CD4-positive, alpha-beta T cell (primary cell): ENCODE results near the gene PNLIPRP2. TPM values are rescaled to one million over a fixed set of nuclear protein-coding genes. Genes with fewer than 3 reads are reported as not detected.

ENCODE experiments used
- ATAC-seq: fragments of 200-7000 bp; cut with Tn5 transposase; one replicate; pipeline ENCODE4 v1.10.0; 2022; ENCODE audit warnings: mild to moderate bottlenecking; ENCODE audit not compliant: poor library complexity
- CTCF ChIA-PET: fragments of 350-600 bp; sonication (Branson Sonifier 250); formaldehyde crosslinking; loops from one replicate; lab custom pipeline; 2021; ENCODE audit warnings: antibody characterized with exemption, inconsistent platforms; lab: Charles Lee
- POLR2A ChIA-PET: fragments of 350-600 bp; sonication (Branson Sonifier 250); formaldehyde crosslinking; loops from one replicate; lab custom pipeline; 2021; ENCODE audit warnings: antibody characterized with exemption, inconsistent platforms; lab: Charles Lee
- DNase-seq, 14 experiments: peaks; one replicate each; pipeline ENCODE4 v3.0.0-alpha.2; 2013 to 2020; ENCODE audit warnings: mixed read lengths in 2 of 14
- H3K27ac ChIP-seq, 2 donors: one replicate each; pipeline versions ENCODE4 v1.5.1 to v1.7.0; 2013; ENCODE audit warnings: low read length in 2 of 2, low read depth in 1 of 2, mild to moderate bottlenecking in 1 of 2
- H3K27me3 ChIP-seq, 2 experiments: 1 replicate in 1 of 2; 2 replicates in 1 of 2; pipeline versions ENCODE4 v1.6.1 to v1.7.0; 2013; ENCODE audit warnings: low read length in 2 of 2, control low read depth in 1 of 2, mild to moderate bottlenecking in 1 of 2, moderate library complexity in 1 of 2; ENCODE audit not compliant: insufficient read depth in 2 of 2, control insufficient read depth in 1 of 2
- H3K36me3 ChIP-seq: one replicate; pipeline ENCODE4 v1.6.1; 2013; ENCODE audit warnings: low read length, control low read depth; ENCODE audit not compliant: insufficient read depth
- H3K4me1 ChIP-seq: one replicate; pipeline ENCODE4 v1.6.1; 2013; ENCODE audit warnings: low read length, control low read depth; ENCODE audit not compliant: insufficient read depth
- H3K4me3 ChIP-seq: one replicate; pipeline ENCODE4 v1.5.1; 2013; ENCODE audit warnings: mild to moderate bottlenecking, low read length, moderate library complexity
- H3K9me3 ChIP-seq, 2 experiments: 1 replicate in 1 of 2; 2 replicates in 1 of 2; pipeline versions ENCODE4 v1.6.1 to v1.7.0; 2013; ENCODE audit warnings: low read length in 2 of 2, mild to moderate bottlenecking in 2 of 2, control low read depth in 1 of 2, moderate library complexity in 1 of 2; ENCODE audit not compliant: control insufficient read depth in 1 of 2, insufficient read depth in 1 of 2
- H3K27ac Mint-ChIP-seq: one replicate; pipeline ENCODE4 v1.8.0; 2020; ENCODE audit warnings: mixed read lengths
- H3K27me3 Mint-ChIP-seq: one replicate; pipeline ENCODE4 v1.8.0; 2021; ENCODE audit warnings: mixed read lengths
- H3K36me3 Mint-ChIP-seq: one replicate; pipeline ENCODE4 v1.8.0; 2021; ENCODE audit warnings: low read depth, mixed read lengths
- H3K4me1 Mint-ChIP-seq: one replicate; pipeline ENCODE4 v1.8.0; 2021; ENCODE audit warnings: low read depth, mixed read lengths
- H3K4me3 Mint-ChIP-seq: one replicate; pipeline ENCODE4 v1.8.0; 2020; ENCODE audit warnings: mild to moderate bottlenecking, mixed read lengths
- H3K9me3 Mint-ChIP-seq: one replicate; pipeline ENCODE4 v1.8.0; 2020; ENCODE audit warnings: mixed read lengths
- intact Hi-C, 2 experiments: fragments of 100-400 bp; cut with DNase I in 1 of 2; cut with micrococcal nuclease in 1 of 2; formaldehyde crosslinking; loops; one replicate each; pipeline versions ENCODE4 v1.15.1 to v1.9.0; 2023 to 2025; cut with DNase I, micrococcal nuclease
- total RNA-seq, 174 experiments: library from RNA in 2 of 174; stranded (reverse) in 2 of 174; gene quantifications; one replicate each; pipeline ENCODE4 v1.2.3 and lab custom pipeline; 2021 to 2026
- TF ChIP-seq, protein P1 (sequence below): fragments of 200-600 bp; IDR thresholded peaks from one replicate; pipeline ENCODE4 v1.8.0; 2022; ENCODE audit warnings: antibody characterized with exemption, mild to moderate bottlenecking

PNLIPRP2 gene
- total RNA-seq, 2 experiments from 2014 or later, result not detected

- Mint-ChIP-seq H3K4me3 (no peak overlapping the region), H3K4me1 (no peaks in the 10 kb centered on the region), H3K36me3 (no peaks in the 10 kb centered on the region), H3K27me3 (peaks cover 58% of the 10 kb centered on the region), H3K9me3 (no peaks in the 10 kb centered on the region), H3K27ac (no peak overlapping the region)
- Histone ChIP-seq H3K9me3 (peaks cover 0 to 7% of the 10 kb centered on the region in 2 experiments), H3K36me3 (no peaks in the 10 kb centered on the region), H3K4me1 (no peaks in the 10 kb centered on the region), H3K27ac (no peak overlapping the region), H3K4me3 (no peak overlapping the region), H3K27me3 (peaks cover 3 to 21% of the 10 kb centered on the region in 2 experiments)
- DNase-seq (no peak), ATAC-seq (no peak)
- intact Hi-C loops, result no loop called here
- TF ChIP-seq, protein P1, sequence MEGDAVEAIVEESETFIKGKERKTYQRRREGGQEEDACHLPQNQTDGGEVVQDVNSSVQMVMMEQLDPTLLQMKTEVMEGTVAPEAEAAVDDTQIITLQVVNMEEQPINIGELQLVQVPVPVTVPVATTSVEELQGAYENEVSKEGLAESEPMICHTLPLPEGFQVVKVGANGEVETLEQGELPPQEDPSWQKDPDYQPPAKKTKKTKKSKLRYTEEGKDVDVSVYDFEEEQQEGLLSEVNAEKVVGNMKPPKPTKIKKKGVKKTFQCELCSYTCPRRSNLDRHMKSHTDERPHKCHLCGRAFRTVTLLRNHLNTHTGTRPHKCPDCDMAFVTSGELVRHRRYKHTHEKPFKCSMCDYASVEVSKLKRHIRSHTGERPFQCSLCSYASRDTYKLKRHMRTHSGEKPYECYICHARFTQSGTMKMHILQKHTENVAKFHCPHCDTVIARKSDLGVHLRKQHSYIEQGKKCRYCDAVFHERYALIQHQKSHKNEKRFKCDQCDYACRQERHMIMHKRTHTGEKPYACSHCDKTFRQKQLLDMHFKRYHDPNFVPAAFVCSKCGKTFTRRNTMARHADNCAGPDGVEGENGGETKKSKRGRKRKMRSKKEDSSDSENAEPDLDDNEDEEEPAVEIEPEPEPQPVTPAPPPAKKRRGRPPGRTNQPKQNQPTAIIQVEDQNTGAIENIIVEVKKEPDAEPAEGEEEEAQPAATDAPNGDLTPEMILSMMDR, result no peak
- ChIA-PET POLR2A (no interaction called here), CTCF (no interaction called here)
Measured at GRCh38 chr10:116669080-116669479, 48.3 kb downstream of the PNLIPRP2 start.

DNA sequence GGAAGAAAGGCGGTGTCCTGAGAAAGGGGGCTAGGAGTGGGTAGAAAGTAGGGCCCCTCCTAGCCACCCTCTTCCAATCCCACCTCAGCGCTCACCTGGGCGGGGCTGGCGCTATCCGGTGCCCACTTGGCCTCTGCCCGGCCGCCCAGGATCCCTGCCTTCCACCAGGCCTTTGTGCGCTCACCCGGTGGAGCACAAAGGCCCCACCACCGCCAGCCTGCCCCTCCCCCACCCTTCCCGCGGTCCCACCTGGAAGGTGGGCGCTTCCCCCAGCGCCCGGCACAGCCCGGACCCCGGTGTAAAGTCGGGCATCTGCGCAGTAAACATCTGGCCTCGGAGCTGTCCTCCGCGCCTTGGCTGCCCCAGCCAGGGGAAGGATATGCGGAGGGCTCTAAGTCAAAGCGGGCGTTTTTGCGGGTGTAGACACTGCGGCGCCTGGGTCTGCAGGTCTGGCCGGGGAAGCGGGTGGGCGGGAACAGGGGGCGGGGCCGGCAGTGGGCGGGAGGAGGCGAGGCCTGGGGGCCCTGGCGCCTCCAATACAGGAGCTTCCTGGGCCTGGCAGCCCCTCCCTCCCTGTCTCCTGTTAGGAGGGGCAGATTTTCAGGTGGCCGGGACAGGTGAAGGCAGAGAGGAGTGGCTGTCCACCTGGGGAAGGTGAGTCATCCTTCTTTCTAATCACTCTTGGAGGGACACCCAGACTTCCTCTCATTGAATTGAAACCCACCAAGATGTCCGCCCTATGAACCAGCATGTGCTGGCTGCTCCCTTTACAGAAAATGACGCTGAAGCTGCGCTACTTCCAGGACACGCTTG is 49.3 kb downstream of the PNLIPRP2 start:
- H3K27me3 Mint-ChIP-seq, result peaks cover 59% of the 10 kb centered on the region
- H3K27ac ChIP-seq, result no peak overlapping the region
- no peak overlapping the region for H3K4me3 ChIP-seq
- H3K4me3 Mint-ChIP-seq, result no peak overlapping the region
- H3K4me1 ChIP-seq, result no peaks in the 10 kb centered on the region
- H3K4me1 Mint-ChIP-seq, result no peaks in the 10 kb centered on the region
- POLR2A ChIA-PET, result no interaction called here
- TF ChIP-seq, protein P1, result no peak
- ATAC-seq, result no peak
- no peaks in the 10 kb centered on the region for H3K9me3 Mint-ChIP-seq
- CTCF ChIA-PET, result no interaction called here
- H3K36me3 Mint-ChIP-seq, result no peaks in the 10 kb centered on the region
- intact Hi-C loops, result no loop called here
- H3K36me3 ChIP-seq, result no peaks in the 10 kb centered on the region
- H3K27me3 ChIP-seq, result peaks cover 0 to 21% of the 10 kb centered on the region in 2 experiments
- peaks cover 0 to 7% of the 10 kb centered on the region in 2 experiments for H3K9me3 ChIP-seq
- H3K27ac Mint-ChIP-seq, result no peak overlapping the region
- peak in 1 of 14 experiments; percentile 6 for DNase-seq

- Histone ChIP-seq H3K27me3 (peaks cover 2 to 21% of the 10 kb centered on the region in 2 experiments), H3K9me3 (peaks cover 0 to 3% of the 10 kb centered on the region in 2 experiments), H3K4me1 (no peaks in the 10 kb centered on the region), H3K36me3 (no peaks in the 10 kb centered on the region), H3K27ac (no peak overlapping the region), H3K4me3 (no peak overlapping the region)
- Mint-ChIP-seq H3K9me3 (no peaks in the 10 kb centered on the region), H3K27ac (no peak overlapping the region), H3K36me3 (no peaks in the 10 kb centered on the region), H3K27me3 (peaks cover 59% of the 10 kb centered on the region), H3K4me3 (no peak overlapping the region), H3K4me1 (no peaks in the 10 kb centered on the region)
- intact Hi-C loops, result no loop called here
- DNase-seq, result no peak
- CTCF ChIA-PET, result no interaction called here
- ATAC-seq, result no peak
- POLR2A ChIA-PET, result no interaction called here
- TF ChIP-seq, protein P1, result no peak
Measured at GRCh38 chr10:116670706-116671105, 50.0 kb downstream of the PNLIPRP2 start.
